ENCODE measurements around the gene TMOD1.

Gene TMOD1

DNA sequence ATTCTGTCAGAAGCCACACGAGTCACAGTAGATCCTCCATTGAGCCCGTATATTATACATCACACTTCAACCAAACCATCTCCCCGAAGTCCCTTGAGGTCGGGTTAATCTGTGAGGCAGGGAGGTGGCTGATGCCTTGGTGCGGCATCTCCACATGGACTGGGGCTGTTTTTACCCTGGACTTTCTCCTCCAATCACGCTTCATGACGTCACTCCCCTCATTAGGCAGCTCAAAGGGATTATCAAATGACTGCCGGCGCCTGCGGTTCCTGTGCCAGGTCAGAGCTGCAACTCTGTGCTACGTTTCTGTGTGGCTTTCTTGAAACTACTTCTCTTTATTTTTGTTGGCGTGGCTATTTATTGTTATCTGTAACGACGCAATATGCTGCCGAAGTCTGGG is 53.7 kb downstream of the TMOD1 start:
- peaks cover 15% of the 10 kb centered on the region for H3K27me3 Mint-ChIP-seq
- H3K9me3 Mint-ChIP-seq, result no peaks in the 10 kb centered on the region
- no peak overlapping the region for H3K4me3 Mint-ChIP-seq
- no peaks in the 10 kb centered on the region for H3K4me1 Mint-ChIP-seq
- no peaks in the 10 kb centered on the region for H3K36me3 Mint-ChIP-seq
- no peak for ATAC-seq (ENCODE audit: low read depth)
- H3K27ac Mint-ChIP-seq, result no peak overlapping the region
- no peak for DNase-seq (ENCODE audit: low spot score in 2 of 2)

DNA sequence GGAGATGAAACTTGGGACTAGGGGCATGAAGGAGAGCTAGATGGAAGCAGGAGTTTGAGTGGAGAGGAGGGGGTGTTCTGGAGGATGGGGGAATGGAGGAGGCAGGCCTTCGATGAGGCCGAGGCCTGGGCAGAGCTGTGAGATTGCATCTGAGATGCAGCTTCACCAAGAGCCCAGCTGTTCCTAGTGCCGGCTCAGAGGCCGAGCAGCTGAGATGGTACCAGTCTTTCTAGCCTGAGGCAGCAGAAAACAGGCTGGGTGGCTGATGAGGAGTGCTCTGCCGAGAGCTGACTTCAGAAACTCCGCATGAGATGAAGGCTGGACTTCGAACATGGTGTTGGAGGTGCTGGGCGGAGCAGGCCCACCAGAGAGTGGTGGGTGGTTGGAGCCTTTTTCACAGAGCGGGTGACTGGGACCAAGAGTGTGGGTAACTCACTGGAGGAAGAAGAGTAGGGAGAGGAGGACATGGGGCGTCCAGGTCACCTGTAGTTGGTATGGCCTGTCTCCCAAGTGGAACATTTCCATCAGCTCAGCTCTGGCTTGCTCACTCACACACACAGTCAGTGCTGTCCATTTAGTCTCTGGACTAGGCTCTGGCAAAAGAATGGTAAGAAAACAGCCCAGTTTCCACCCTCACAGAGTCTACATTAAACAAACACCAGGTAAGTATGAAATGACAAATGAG is 54.7 kb downstream of the TMOD1 start:
- Mint-ChIP-seq H3K36me3 (no peaks in the 10 kb centered on the region), H3K9me3 (no peaks in the 10 kb centered on the region), H3K4me3 (no peak overlapping the region), H3K4me1 (no peaks in the 10 kb centered on the region), H3K27ac (no peak overlapping the region), H3K27me3 (peaks cover 15% of the 10 kb centered on the region)
- ATAC-seq (ENCODE audit: low read depth) (no peak), DNase-seq (ENCODE audit: low spot score in 2 of 2) (no peak)

DNA sequence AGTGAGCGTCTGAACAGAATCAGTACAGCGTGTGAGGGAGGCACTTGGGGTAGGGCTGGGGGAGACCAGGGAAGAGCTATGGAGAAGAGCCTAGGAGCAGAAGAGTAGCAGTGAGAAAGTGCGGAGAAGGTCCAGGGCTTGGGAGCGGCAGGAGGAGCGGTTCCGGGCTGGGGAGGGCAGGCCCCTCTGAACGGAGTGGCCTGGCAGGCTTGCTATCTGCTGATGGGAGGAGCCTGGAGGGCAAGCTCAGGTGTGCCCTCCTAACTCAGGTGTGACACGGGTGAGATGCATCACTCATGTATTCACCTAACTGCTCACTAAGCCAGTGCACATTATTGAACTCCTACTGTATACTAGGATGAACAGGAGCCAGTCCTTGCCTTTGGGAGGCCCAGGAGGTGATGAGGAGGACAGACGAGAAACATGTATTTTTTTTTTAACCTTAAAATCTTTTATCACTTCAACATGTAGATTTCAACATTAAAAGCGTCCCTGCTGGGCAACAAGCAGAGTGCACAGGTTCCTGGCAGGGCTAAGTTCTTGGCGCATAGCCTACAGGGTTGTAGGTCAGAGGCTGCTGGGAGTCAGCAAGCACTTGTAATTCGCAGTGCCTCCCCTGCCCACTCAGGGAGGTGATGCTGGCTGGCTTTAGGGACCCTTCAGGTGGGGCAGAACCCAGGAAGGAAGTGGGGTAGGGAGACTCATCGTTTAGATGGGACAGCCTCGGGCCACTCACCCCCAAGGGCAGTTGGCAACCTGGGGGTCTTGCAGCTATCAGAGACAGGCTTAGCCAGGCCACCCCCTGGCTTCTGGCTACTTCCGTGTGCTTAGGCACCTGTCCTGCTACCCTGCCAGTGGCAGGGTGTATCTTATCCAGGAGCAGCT is 55.5 kb downstream of the TMOD1 start:
- H3K9me3 Mint-ChIP-seq, result no peaks in the 10 kb centered on the region
- H3K4me3 Mint-ChIP-seq, result no peak overlapping the region
- peaks cover 18% of the 10 kb centered on the region for H3K27me3 Mint-ChIP-seq
- DNase-seq (ENCODE audit: low spot score in 2 of 2), result no peak
- no peaks in the 10 kb centered on the region for H3K36me3 Mint-ChIP-seq
- no peak for ATAC-seq (ENCODE audit: low read depth)
- no peak overlapping the region for H3K27ac Mint-ChIP-seq
- no peaks in the 10 kb centered on the region for H3K4me1 Mint-ChIP-seq

DNA sequence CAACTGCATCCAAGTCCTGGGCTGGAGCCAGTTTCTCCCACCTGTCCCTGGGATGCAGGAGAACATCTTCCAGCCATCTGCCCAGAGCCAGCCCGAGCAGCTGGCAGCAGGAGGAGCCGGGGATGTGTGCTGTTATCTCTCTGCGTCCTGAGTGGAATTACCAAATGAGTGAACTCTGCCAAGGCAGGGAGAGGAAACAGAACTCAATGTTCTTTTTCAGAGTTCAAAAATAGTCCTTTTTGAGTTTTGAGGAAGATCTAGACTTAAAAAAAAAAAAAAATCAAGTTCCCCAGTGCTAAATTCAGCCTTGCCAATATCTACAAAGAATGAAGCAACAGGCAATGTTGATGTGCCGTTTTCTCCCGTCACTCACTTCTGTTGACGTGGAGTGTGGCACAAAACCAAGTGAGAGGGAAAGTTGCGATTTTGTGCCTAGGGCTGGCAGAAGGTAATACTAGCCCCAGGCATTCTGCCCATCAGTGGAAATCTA is 56.2 kb downstream of the TMOD1 start:
- Mint-ChIP-seq H3K4me3 (no peak overlapping the region), H3K36me3 (no peaks in the 10 kb centered on the region), H3K4me1 (no peaks in the 10 kb centered on the region), H3K9me3 (no peaks in the 10 kb centered on the region), H3K27ac (no peak overlapping the region), H3K27me3 (peaks cover 15% of the 10 kb centered on the region)
- ATAC-seq (ENCODE audit: low read depth) (no peak), DNase-seq (ENCODE audit: low spot score in 2 of 2) (no peak)

DNA sequence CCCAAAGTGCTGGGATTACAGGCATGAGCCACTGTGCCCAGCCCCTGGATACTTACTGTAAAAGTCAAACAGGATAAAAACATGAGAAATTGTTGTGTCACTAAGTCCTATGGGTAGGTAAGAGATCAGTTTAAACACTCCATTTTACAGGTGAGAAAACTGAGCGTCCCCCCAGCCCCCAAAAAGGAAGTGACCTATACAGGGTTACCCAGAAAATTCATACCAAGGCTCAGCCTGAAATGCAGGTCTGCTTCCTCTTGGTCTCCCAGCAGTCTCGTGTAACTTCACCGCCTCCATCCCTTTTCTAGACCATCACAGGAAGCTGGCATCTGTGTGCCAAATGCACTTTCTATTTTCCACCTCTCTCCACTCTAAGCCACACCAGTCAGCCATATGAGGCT is 57.2 kb downstream of the TMOD1 start:
- no peaks in the 10 kb centered on the region for H3K9me3 Mint-ChIP-seq
- H3K4me3 Mint-ChIP-seq, result no peak overlapping the region
- H3K27ac Mint-ChIP-seq, result no peak overlapping the region
- ATAC-seq (ENCODE audit: low read depth) (no peak), DNase-seq (ENCODE audit: low spot score in 2 of 2) (no peak)
- H3K36me3 Mint-ChIP-seq, result no peaks in the 10 kb centered on the region
- H3K27me3 Mint-ChIP-seq, result peaks cover 15% of the 10 kb centered on the region
- H3K4me1 Mint-ChIP-seq, result no peaks in the 10 kb centered on the region

DNA sequence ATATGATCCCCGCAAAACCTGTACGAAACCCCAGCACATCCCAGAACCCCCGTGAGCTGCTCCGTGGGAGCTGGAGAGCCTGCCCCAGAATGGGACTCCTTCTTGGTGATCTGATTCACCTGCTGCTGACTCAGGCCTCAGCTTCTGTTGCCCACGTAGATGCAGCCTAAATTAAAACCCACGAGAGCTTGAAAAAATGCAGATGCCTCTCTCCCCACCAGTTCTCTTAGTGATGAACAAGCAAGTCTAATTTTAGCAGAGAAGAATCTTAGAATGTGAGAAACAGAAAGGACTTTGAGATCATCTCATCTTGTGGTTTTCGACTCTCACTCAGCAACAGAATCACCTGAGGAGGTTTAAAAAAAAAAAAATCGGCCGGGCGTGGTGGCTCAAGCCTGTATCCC is 57.6 kb downstream of the TMOD1 start:
- ATAC-seq (ENCODE audit: low read depth) (no peak), DNase-seq (ENCODE audit: low spot score in 2 of 2) (no peak)
- no peaks in the 10 kb centered on the region for H3K9me3 Mint-ChIP-seq
- peaks cover 15% of the 10 kb centered on the region for H3K27me3 Mint-ChIP-seq
- no peak overlapping the region for H3K27ac Mint-ChIP-seq
- no peaks in the 10 kb centered on the region for H3K4me1 Mint-ChIP-seq
- no peaks in the 10 kb centered on the region for H3K36me3 Mint-ChIP-seq
- no peak overlapping the region for H3K4me3 Mint-ChIP-seq

- ATAC-seq (ENCODE audit: low read depth), result no peak
- H3K27me3 Mint-ChIP-seq, result peaks cover 15% of the 10 kb centered on the region
- H3K4me1 Mint-ChIP-seq, result no peaks in the 10 kb centered on the region
- no peak for DNase-seq (ENCODE audit: low spot score in 2 of 2)
- H3K9me3 Mint-ChIP-seq, result no peaks in the 10 kb centered on the region
- H3K4me3 Mint-ChIP-seq, result no peak overlapping the region
- H3K27ac Mint-ChIP-seq, result no peak overlapping the region
- no peaks in the 10 kb centered on the region for H3K36me3 Mint-ChIP-seq
These were observed 58.7 kb downstream of the TMOD1 start for GRCh38 chr9:97560154-97560553.

- Mint-ChIP-seq H3K27me3 (peaks cover 15% of the 10 kb centered on the region), H3K36me3 (no peaks in the 10 kb centered on the region)
- no peak for ATAC-seq (ENCODE audit: low read depth)
These were observed 59.4 kb downstream of the TMOD1 start for GRCh38 chr9:97560851-97561250.

DNA sequence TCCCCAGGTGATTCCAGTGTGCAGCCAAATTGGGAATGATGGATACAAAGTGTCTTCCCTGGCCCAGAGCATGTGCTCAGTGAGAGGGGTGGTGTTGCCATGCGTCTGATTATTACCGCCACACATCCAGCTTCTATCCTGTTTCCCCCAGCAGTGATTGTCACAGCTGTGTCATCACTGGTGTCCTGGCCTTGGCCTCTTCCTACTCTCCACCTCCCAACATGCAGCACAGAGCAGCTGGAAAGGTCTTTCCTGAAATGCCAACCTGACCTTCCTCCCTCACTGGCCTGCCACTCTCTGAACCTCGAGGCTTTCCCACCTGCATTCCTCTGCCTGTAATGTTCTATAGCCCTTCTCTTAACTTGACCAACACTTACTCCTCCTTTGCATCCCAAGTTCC is 60.0 kb downstream of the TMOD1 start:
- Mint-ChIP-seq H3K27ac (no peak overlapping the region), H3K36me3 (no peaks in the 10 kb centered on the region), H3K27me3 (peaks cover 14% of the 10 kb centered on the region), H3K4me3 (no peak overlapping the region), H3K9me3 (no peaks in the 10 kb centered on the region), H3K4me1 (no peaks in the 10 kb centered on the region)
- no peak for ATAC-seq (ENCODE audit: low read depth)
- no peak for DNase-seq (ENCODE audit: low spot score in 2 of 2)

More at GRCh38 chr9:97560851-97561250, 59.4 kb downstream of the TMOD1 start:
- Mint-ChIP-seq H3K27ac (no peak overlapping the region), H3K9me3 (no peaks in the 10 kb centered on the region), H3K4me1 (no peaks in the 10 kb centered on the region), H3K4me3 (no peak overlapping the region)
- no peak for DNase-seq (ENCODE audit: low spot score in 2 of 2)

DNA sequence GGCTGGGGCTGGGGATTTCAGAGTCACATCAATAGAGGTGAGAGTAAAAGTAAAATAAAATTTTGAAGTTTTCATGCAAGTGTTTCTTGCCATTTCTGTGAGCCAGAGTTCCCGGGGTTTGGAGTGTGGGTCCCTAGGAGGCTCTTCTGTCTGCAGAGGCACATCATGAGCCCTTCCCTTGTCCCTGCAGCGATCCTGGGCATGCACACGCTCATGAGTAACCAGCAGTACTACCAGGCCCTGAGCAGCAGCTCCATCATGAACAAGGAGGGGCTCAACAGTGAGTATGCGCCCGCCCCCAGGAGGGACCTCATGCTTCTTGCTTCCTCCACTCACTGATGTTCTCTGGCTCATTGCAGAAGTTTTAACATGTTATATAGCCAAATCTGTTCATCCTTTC is 61.1 kb downstream of the TMOD1 start:
- H3K27me3 Mint-ChIP-seq, result peaks cover 12% of the 10 kb centered on the region
- no peak overlapping the region for H3K27ac Mint-ChIP-seq
- ATAC-seq (ENCODE audit: low read depth) (no peak), DNase-seq (ENCODE audit: low spot score in 2 of 2) (no peak)
- no peaks in the 10 kb centered on the region for H3K9me3 Mint-ChIP-seq
- H3K36me3 Mint-ChIP-seq, result no peaks in the 10 kb centered on the region
- no peaks in the 10 kb centered on the region for H3K4me1 Mint-ChIP-seq
- H3K4me3 Mint-ChIP-seq, result no peak overlapping the region

- Mint-ChIP-seq H3K27ac (no peak overlapping the region), H3K4me3 (no peak overlapping the region), H3K9me3 (no peaks in the 10 kb centered on the region), H3K4me1 (no peaks in the 10 kb centered on the region), H3K36me3 (no peaks in the 10 kb centered on the region), H3K27me3 (peaks cover 12% of the 10 kb centered on the region)
- ATAC-seq (ENCODE audit: low read depth) (no peak), DNase-seq (ENCODE audit: low spot score in 2 of 2) (no peak)
These were observed 62.1 kb downstream of the TMOD1 start for GRCh38 chr9:97563458-97564135.

DNA sequence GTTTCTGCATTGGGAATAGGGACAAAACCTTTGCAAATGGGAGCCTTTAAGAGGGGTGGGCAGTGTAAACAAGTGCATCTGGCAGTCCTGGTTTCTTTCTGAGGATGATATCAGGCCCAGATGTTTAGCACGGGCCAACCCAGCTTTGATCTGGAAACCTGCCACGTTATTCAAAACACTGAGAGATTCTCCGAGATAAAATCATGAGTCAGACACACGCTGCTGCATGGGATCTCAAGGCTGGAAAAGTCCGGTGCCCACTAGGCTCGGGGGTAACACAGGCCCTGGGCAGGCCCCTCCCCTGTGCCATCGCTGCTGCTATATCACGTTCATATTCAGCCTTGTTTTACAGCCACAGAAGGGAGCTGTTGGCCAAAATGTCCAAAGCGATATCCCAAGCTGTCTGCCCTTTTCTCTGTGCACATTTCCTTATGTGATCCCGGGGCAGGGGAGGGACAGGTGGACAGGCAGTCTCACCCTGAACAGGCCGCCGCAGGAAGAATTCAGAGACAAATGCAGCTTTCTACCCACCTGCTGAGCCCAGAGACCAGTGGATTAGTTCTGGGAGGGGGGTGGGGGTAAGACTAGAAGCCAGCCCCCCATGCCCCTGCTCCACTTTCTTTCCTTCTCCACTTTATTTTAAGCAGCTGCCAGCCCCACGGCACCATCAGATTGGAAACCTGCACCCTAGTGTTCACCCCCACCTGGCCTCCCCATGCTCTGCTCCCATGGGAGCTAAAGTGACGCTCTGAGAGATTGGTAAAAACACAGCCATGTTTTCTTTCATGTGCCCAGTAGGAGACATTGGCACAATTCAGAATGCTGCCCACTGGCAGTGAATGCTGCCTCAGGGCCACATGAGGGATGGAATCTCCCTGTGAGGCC is 63.1 kb downstream of the TMOD1 start:
- Mint-ChIP-seq H3K36me3 (no peaks in the 10 kb centered on the region), H3K9me3 (no peaks in the 10 kb centered on the region), H3K27me3 (peaks cover 7% of the 10 kb centered on the region), H3K4me3 (no peak overlapping the region), H3K27ac (no peak overlapping the region), H3K4me1 (no peaks in the 10 kb centered on the region)
- ATAC-seq (ENCODE audit: low read depth) (no peak), DNase-seq (ENCODE audit: low spot score in 2 of 2) (no peak)

GRCh38 chr9:97565262-97565661 is 63.8 kb downstream of the TMOD1 start:
- Mint-ChIP-seq H3K27me3 (peaks cover 5% of the 10 kb centered on the region), H3K4me1 (no peaks in the 10 kb centered on the region), H3K36me3 (no peaks in the 10 kb centered on the region), H3K27ac (no peak overlapping the region), H3K9me3 (no peaks in the 10 kb centered on the region), H3K4me3 (no peak overlapping the region)
- ATAC-seq (ENCODE audit: low read depth) (no peak), DNase-seq (ENCODE audit: low spot score in 2 of 2) (no peak)

Measured in memory B cell (primary cell).